OCI-LY7 (cell line): ENCODE results near the gene INSRR.

Experiments
- CTCF ChIP-seq: fragments of 200-600 bp; sonication (generic); conservative IDR thresholded peaks from 2 replicates; pipeline ENCODE4 v1.5.1; 2014; ENCODE audit warnings: mild to moderate bottlenecking, antibody characterized with exemption, low read length, moderate library complexity, mixed read lengths
- EZH2phosphoT487 ChIP-seq: fragments of 200-600 bp; sonication (generic); IDR thresholded peaks from 2 replicates; pipeline ENCODE4 v1.6.1; 2018; ENCODE audit warnings: low read depth, borderline replicate concordance, mild to moderate bottlenecking, mixed run types, antibody characterized with exemption, low read length, moderate library complexity, mixed read lengths

GRCh38 chr1:156822680-156823079 is 36.2 kb downstream of the INSRR start:
- TF ChIP-seq CTCF (no peak), EZH2phosphoT487 (no peak)
